Upper lobe of left lung (tissue), 6 donors: Measurements from ENCODE around the gene FOXP1. TPM values are rescaled to one million over a fixed set of nuclear protein-coding genes. Genes with fewer than 3 reads are reported as not detected.

Experiments used
- ATAC-seq, 2 donors: fragments of 200-7000 bp; cut with Tn5 transposase; one replicate each; pipeline ENCODE4 v1.9.1; 2022; ENCODE audit warnings: mild to moderate bottlenecking in 2 of 2, moderate library complexity in 2 of 2; ENCODE audit not compliant: low FRiP score in 2 of 2
- DNase-seq, 2 donors: peaks; one replicate each; pipeline ENCODE4 v3.0.0-alpha.2; 2019 to 2020
- H3K27ac ChIP-seq, 4 donors: fragments of 200-600 bp; sonication (generic); one replicate each; pipeline ENCODE4 v1.5.1; 2016 to 2019
- H3K27me3 ChIP-seq, 4 donors: fragments of 200-600 bp; sonication (generic); one replicate each; pipeline ENCODE4 v1.5.1; 2017 to 2019
- H3K36me3 ChIP-seq, 4 donors: fragments of 200-600 bp; sonication (generic); one replicate each; pipeline ENCODE4 v1.5.1; 2016 to 2019
- H3K4me1 ChIP-seq, 4 donors: fragments of 200-600 bp; sonication (generic); one replicate each; pipeline ENCODE4 v1.5.1; 2018 to 2019
- H3K4me3 ChIP-seq, 4 donors: fragments of 200-600 bp; sonication (generic); one replicate each; pipeline ENCODE4 v1.5.1; 2017 to 2019; ENCODE audit warnings: mild to moderate bottlenecking in 2 of 4, moderate library complexity in 1 of 4
- H3K9me3 ChIP-seq, 4 donors: fragments of 200-600 bp; sonication (generic); one replicate each; pipeline ENCODE4 v1.5.1; 2018 to 2019
- EP300 ChIP-seq, 4 donors: sonication (generic); formaldehyde crosslinking; IDR thresholded peaks; one replicate each; pipeline ENCODE4 v1.5.1; 2017; ENCODE audit warnings: antibody characterized with exemption in 4 of 4, control low read depth in 2 of 4
- POLR2A ChIP-seq, 4 donors: fragments of 450-650 bp; IDR thresholded peaks; one replicate each; pipeline ENCODE4 v1.5.1; 2016 to 2017; ENCODE audit warnings: antibody characterized with exemption in 4 of 4, mild to moderate bottlenecking in 2 of 4
- POLR2AphosphoS5 ChIP-seq, 2 donors: sonication (generic); formaldehyde crosslinking; IDR thresholded peaks; one replicate each; pipeline ENCODE4 v1.5.1; 2017; ENCODE audit warnings: antibody characterized with exemption in 2 of 2
- WGBS, 2 donors: methylation state at CpG; one replicate each; pipeline ENCODE4 v1.1.5; 2017 to 2018; 5-methylcytosine and 5-hydroxymethylcytosine counted together
- total RNA-seq, 6 donors: library from RNA; depleted of rRNA in 4 of 6; stranded (reverse); fragments of >200 nt in 4 of 6; gene quantifications; one replicate each; pipeline versions ENCODE4 v1.1.0 to v1.2.1, GENCODE V29; 2016 to 2021
- TF ChIP-seq, protein P1 (sequence below), 6 experiments: fragments of 450-650 bp in 4 of 6; fragments of 200-600 bp in 2 of 6; sonication (generic) in 2 of 6; IDR thresholded peaks; one replicate each; pipeline ENCODE4 v1.5.1; 2016 to 2019; ENCODE audit warnings: antibody characterized with exemption in 6 of 6
- donor health status: DM: no; HTN: no; CAD: no; lungs with moderate emphysema.
- donor health status: DM: no; HTN: yes; CAD: no; lungs with severe emphysema.

Gene FOXP1
- total RNA-seq, 6 donors from 2014 or later, result 103 to 248 (median 134) TPM

DNA sequence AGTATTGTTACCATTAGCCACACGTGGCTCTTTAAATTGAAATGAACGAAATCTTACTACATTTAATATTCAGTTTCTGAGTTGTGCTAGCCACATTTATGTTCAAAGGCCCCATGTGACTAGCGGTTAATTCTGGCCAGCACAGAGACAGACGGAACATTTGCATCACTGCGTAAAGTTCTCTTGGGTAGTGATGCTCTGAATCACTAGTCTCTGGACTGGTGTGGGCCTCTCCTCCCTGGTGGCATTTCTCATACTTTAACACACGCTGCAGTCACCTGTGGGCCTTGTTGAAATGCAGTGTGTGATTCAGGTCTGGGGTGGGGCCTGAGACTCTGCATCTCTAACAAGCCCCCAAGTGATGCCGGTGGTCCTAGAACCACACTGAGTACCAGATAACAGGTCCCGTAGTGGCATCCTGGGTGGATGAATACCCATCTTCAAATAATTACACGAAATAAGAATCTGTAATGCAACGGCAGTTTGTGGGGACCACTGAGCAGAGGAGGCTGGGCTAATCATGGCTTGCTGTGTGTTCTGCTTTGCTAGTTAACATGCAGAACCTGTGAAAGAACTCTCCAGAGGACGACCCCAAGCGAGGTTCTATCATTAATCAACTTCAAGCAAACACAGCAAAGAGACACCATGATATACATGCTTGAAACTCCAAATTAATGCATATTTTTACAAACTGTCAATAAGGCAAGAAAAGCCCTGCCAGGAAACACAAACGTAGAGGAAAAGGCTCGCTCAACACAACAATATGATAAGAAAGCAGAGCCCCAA lies 623.8 kb downstream of the FOXP1 start:
- no peaks in the 10 kb centered on the region for H3K4me1 ChIP-seq
- 92 to 96% methylated on average over 10 to 14 of the region's 14 CpGs for WGBS, 2 donors
- peaks cover 11 to 60% (median 32%) of the 10 kb centered on the region in 4 donors for H3K36me3 ChIP-seq

DNA sequence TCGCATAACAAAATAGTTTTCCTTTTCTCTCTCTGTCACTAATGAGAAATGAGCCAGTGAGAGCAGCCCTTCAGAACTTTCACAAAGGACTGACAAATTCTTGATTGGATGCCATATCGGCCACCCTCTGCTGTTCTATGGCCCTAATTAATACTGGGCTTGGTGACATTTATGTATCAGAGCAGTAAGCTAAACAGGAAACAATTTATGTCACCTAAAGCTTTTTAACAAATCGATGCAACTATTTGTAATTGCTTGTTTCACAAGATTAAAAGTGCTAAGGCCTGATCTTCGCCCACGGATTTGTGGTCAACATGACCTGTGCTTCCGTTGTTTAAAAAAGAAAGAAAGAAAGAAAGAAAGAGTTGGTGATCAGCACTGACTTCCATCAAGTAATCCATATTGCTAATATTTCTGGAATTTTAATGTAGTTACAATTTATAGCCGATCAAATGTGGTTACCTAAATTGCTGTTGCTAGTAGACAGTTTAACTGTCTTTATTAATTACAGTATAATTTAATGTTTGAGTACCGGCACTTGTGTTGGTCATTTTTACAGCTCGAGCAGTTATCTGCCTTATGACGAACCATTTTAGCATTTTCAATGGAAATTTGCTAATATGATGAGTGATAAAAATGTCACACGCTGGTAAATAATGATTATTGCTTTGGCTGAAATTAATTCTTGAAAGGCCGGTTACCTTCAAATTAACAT lies 631.3 kb downstream of the FOXP1 start:
- Histone ChIP-seq H3K27ac (no peak overlapping the region), H3K4me1 (no peaks in the 10 kb centered on the region), H3K9me3 (no peaks in the 10 kb centered on the region), H3K27me3 (no peaks in the 10 kb centered on the region), H3K36me3 (peaks cover 0 to under 1% (median 0%) of the 10 kb centered on the region in 4 donors), H3K4me3 (no peak overlapping the region)
- DNase-seq (no peak), ATAC-seq (no peak)
- WGBS, 2 donors, result 77 to 82% methylated on average over 12 of the region's 12 CpGs
- TF ChIP-seq, protein P1, sequence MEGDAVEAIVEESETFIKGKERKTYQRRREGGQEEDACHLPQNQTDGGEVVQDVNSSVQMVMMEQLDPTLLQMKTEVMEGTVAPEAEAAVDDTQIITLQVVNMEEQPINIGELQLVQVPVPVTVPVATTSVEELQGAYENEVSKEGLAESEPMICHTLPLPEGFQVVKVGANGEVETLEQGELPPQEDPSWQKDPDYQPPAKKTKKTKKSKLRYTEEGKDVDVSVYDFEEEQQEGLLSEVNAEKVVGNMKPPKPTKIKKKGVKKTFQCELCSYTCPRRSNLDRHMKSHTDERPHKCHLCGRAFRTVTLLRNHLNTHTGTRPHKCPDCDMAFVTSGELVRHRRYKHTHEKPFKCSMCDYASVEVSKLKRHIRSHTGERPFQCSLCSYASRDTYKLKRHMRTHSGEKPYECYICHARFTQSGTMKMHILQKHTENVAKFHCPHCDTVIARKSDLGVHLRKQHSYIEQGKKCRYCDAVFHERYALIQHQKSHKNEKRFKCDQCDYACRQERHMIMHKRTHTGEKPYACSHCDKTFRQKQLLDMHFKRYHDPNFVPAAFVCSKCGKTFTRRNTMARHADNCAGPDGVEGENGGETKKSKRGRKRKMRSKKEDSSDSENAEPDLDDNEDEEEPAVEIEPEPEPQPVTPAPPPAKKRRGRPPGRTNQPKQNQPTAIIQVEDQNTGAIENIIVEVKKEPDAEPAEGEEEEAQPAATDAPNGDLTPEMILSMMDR (IDR thresholded peaks at IDR 0.05), result no peak
- TF ChIP-seq EP300 (IDR thresholded peaks at IDR 0.05), result no peak
- no peak for TF ChIP-seq POLR2A (IDR thresholded peaks at IDR 0.05)
- no peak for TF ChIP-seq POLR2AphosphoS5 (IDR thresholded peaks at IDR 0.05)

More for the DNA sequence above, 623.8 kb downstream of the FOXP1 start:
- H3K27me3 ChIP-seq, result no peaks in the 10 kb centered on the region
- H3K9me3 ChIP-seq, result no peaks in the 10 kb centered on the region
- no peak overlapping the region for H3K27ac ChIP-seq
- ATAC-seq, result no peak
- no peak for DNase-seq
- no peak overlapping the region for H3K4me3 ChIP-seq
- TF ChIP-seq POLR2AphosphoS5 (IDR thresholded peaks at IDR 0.05) (no peak), EP300 (IDR thresholded peaks at IDR 0.05) (no peak), POLR2A (IDR thresholded peaks at IDR 0.05) (no peak)
- TF ChIP-seq, protein P1 (IDR thresholded peaks at IDR 0.05), result no peak

DNA sequence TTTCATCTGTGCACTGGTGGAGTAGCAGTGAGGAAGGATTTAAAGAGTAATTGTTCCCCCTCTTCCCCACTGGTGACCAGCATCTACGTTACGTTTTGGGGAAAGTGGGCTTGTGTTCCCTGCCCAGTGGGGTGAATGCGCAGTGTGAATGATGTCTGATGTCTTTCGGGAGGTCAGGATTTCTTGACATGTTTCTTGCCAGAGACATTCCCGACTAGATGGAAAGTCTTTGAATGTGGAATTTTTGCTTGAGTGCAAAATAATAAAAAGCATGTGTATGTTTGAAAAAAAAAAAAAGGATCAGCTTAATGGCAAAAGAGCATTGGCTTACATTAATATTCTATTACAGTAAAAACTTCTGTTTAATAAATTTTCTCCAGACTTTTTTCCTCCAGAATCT lies 632.2 kb downstream of the FOXP1 start:
- Histone ChIP-seq H3K36me3 (no peaks in the 10 kb centered on the region), H3K27ac (no peak overlapping the region), H3K4me3 (no peak overlapping the region), H3K27me3 (no peaks in the 10 kb centered on the region), H3K9me3 (no peaks in the 10 kb centered on the region), H3K4me1 (no peaks in the 10 kb centered on the region)
- DNase-seq (no peak), ATAC-seq (no peak)
- TF ChIP-seq POLR2A (IDR thresholded peaks at IDR 0.05), result no peak
- TF ChIP-seq POLR2AphosphoS5 (IDR thresholded peaks at IDR 0.05), result no peak
- no peak for TF ChIP-seq EP300 (IDR thresholded peaks at IDR 0.05)
- TF ChIP-seq, protein P1 (IDR thresholded peaks at IDR 0.05), result no peak
- 54 to 65% methylated on average over 5 of the region's 5 CpGs for WGBS, 2 donors

DNA sequence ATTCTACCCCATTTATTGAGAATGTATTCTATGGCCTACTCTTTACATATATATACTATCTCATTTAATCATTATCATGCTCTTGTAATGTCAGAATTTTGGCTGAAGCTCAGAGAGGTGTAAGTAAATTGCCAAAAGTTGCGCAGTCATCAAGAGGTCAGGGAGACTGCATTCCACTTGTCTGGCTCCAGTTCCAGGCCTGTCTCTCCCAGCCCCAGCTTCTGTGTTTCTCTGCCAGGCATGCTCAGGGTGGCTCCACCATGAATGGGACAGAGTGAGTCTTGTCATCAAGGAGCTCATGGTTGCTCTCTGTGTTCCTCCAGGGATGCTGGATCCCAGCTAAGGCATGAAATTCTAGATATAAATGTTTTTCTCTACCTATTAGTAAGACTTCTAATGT lies 635.9 kb downstream of the FOXP1 start:
- no peak for ATAC-seq
- no peaks in the 10 kb centered on the region for H3K4me1 ChIP-seq
- TF ChIP-seq EP300 (IDR thresholded peaks at IDR 0.05) (no peak), POLR2A (IDR thresholded peaks at IDR 0.05) (no peak), POLR2AphosphoS5 (IDR thresholded peaks at IDR 0.05) (no peak)
- TF ChIP-seq, protein P1 (IDR thresholded peaks at IDR 0.05), result no peak
- 67 to 68% methylated on average over 1 of the region's 1 CpG for WGBS, 2 donors
- DNase-seq, result no peak
- no peaks in the 10 kb centered on the region for H3K36me3 ChIP-seq
- no peaks in the 10 kb centered on the region for H3K9me3 ChIP-seq
- no peak overlapping the region for H3K4me3 ChIP-seq
- H3K27ac ChIP-seq, result no peak overlapping the region
- no peaks in the 10 kb centered on the region for H3K27me3 ChIP-seq
